Measurements from ENCODE around the gene STPG2.

- TF ChIP-seq POLR2A (IDR thresholded peaks at IDR 0.05) (no peak), EP300 (IDR thresholded peaks at IDR 0.05) (no peak)
- TF ChIP-seq, protein P1, sequence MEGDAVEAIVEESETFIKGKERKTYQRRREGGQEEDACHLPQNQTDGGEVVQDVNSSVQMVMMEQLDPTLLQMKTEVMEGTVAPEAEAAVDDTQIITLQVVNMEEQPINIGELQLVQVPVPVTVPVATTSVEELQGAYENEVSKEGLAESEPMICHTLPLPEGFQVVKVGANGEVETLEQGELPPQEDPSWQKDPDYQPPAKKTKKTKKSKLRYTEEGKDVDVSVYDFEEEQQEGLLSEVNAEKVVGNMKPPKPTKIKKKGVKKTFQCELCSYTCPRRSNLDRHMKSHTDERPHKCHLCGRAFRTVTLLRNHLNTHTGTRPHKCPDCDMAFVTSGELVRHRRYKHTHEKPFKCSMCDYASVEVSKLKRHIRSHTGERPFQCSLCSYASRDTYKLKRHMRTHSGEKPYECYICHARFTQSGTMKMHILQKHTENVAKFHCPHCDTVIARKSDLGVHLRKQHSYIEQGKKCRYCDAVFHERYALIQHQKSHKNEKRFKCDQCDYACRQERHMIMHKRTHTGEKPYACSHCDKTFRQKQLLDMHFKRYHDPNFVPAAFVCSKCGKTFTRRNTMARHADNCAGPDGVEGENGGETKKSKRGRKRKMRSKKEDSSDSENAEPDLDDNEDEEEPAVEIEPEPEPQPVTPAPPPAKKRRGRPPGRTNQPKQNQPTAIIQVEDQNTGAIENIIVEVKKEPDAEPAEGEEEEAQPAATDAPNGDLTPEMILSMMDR (IDR thresholded peaks at IDR 0.05), result no peak
Measured at GRCh38 chr4:97653701-97654100, 489.6 kb downstream of the STPG2 start.

All from ovary (tissue), 3 donors.